A549 (cell line): Measurements from ENCODE around the gene CTU2. TPM values are rescaled to one million over a fixed set of nuclear protein-coding genes. Genes with fewer than 3 reads are reported as not detected.
A peak's percentile ranks its signal among the peaks of the same experiment; 100 is the strongest.

ENCODE experiments used
- ATAC-seq, 2 experiments: fragments of 200-7000 bp in 1 of 2; fragments of >200 bp in 1 of 2; cut with Nextera tagmentation in 1 of 2; cut with Tn5 transposase in 1 of 2; 3 replicates each; pipeline versions ENCODE4 v1.8.0 to v1.9.1; 2018 to 2020; ENCODE audit warnings: mild to moderate bottlenecking in 1 of 2, moderate library complexity in 1 of 2
- CTCF ChIA-PET: fragments of 300-600 bp; sonication (Branson Sonifier 250); formaldehyde crosslinking; extraction: SDS; loops from one replicate; lab custom pipeline; 2021; ENCODE audit warnings: antibody characterized with exemption, inconsistent platforms; lab: Yijun Ruan, JAX
- POLR2A ChIA-PET: fragments of 350-600 bp; formaldehyde crosslinking; extraction: SDS; loops from one replicate; lab custom pipeline; 2021; ENCODE audit warnings: antibody characterized with exemption, inconsistent platforms; lab: Yijun Ruan, JAX
- DNase-seq, 2 experiments: peaks; one replicate each; pipeline versions ENCODE4 v3.0.0 to v3.0.0-alpha.2; 2011 to 2016; ENCODE audit warnings: low read depth in 1 of 2, low spot score in 1 of 2
- FAIRE-seq: peaks from 2 replicates; lab custom pipeline; 2011; peaks lifted over from hg19 to GRCh38; lab: Jason Lieb, UNC
- H3K27ac ChIP-seq, 2 experiments: fragments of >200 bp; sonication (Bioruptor Twin); formaldehyde crosslinking; 3 replicates each; pipeline ENCODE4 v1.5.1; 2016 to 2017
- H3K4me1 ChIP-seq: fragments of >200 bp; sonication (Bioruptor Twin); formaldehyde crosslinking; 3 replicates; pipeline ENCODE4 v1.6.1; 2016
- H3K4me2 ChIP-seq: fragments of >200 bp; sonication (Bioruptor Twin); formaldehyde crosslinking; 3 replicates; pipeline ENCODE4 v1.6.1; 2016
- H3K4me3 ChIP-seq: fragments of >200 bp; sonication (Bioruptor Twin); formaldehyde crosslinking; 3 replicates; pipeline ENCODE4 v1.5.1; 2016
- H3K9me3 ChIP-seq: fragments of >200 bp; sonication (Bioruptor Twin); formaldehyde crosslinking; 3 replicates; pipeline ENCODE4 v1.6.1; 2016
- CTCF ChIP-seq: fragments of >200 bp; sonication (Bioruptor Twin); formaldehyde crosslinking; IDR thresholded peaks from 3 replicates; pipeline ENCODE4 v1.5.1; 2016
- EHMT2 ChIP-seq: fragments of 200-600 bp; sonication (generic); IDR thresholded peaks from 2 replicates; pipeline ENCODE4 v1.6.1; 2016; ENCODE audit warnings: antibody characterized with exemption, low read depth, mild to moderate bottlenecking, moderate library complexity
- EP300 ChIP-seq, 2 experiments: fragments of >200 bp; sonication (Bioruptor Twin); formaldehyde crosslinking; IDR thresholded peaks; 2 replicates in 1 of 2; 3 replicates in 1 of 2; pipeline ENCODE4 v1.6.1; 2016 to 2017
- HOXA7 ChIP-seq: fragments of 250-450 bp; sonication (Bioruptor Pico); IDR thresholded peaks from 2 replicates; pipeline ENCODE4 v1.5.0; 2020; ENCODE audit warnings: mild to moderate bottlenecking, moderate library complexity
- KDM1A ChIP-seq: fragments of 200-600 bp; sonication (generic); IDR thresholded peaks from 2 replicates; pipeline ENCODE4 v1.6.1; 2016; ENCODE audit warnings: low read depth, mild to moderate bottlenecking
- MAZ ChIP-seq: fragments of 150-350 bp; IDR thresholded peaks from 2 replicates; pipeline ENCODE4 v1.6.1; 2014; ENCODE audit warnings: antibody characterized with exemption, low read depth, low read length, borderline replicate concordance
- NPAS2 ChIP-seq: fragments of 250-450 bp; sonication (Bioruptor Pico); IDR thresholded peaks from 2 replicates; pipeline ENCODE4 v1.8.0; 2022; ENCODE audit warnings: mild to moderate bottlenecking, moderate library complexity, borderline replicate concordance
- POLR2A ChIP-seq: IDR thresholded peaks from 2 replicates; pipeline ENCODE4 v1.6.1; 2012; ENCODE audit warnings: mild to moderate bottlenecking, low read length
- RFX5 ChIP-seq: fragments of 450-650 bp; IDR thresholded peaks from 2 replicates; pipeline ENCODE4 v1.7.1; 2014; ENCODE audit warnings: antibody characterized with exemption, mild to moderate bottlenecking, moderate library complexity
- TFCP2L1 ChIP-seq: fragments of 250-450 bp; sonication (Bioruptor Pico); IDR thresholded peaks from 2 replicates; pipeline ENCODE4 v1.5.0; 2021; ENCODE audit warnings: mild to moderate bottlenecking
- TP53 ChIP-seq: fragments of 250-450 bp; sonication (Bioruptor Pico); IDR thresholded peaks from 2 replicates; pipeline ENCODE4 v1.5.0; 2021; ENCODE audit warnings: mild to moderate bottlenecking, moderate library complexity
- ZFP36 ChIP-seq: fragments of 450-650 bp; IDR thresholded peaks from 2 replicates; pipeline ENCODE4 v1.6.1; 2014; ENCODE audit warnings: borderline replicate concordance; ENCODE audit not compliant: partially characterized antibody
- ZNF302 ChIP-seq: fragments of 250-450 bp; sonication (Bioruptor Pico); IDR thresholded peaks from 2 replicates; pipeline ENCODE4 v1.9.0; 2021; ENCODE audit warnings: inconsistent platforms, mild to moderate bottlenecking, moderate library complexity
- ZSCAN20 ChIP-seq: fragments of 250-450 bp; sonication (Bioruptor Pico); IDR thresholded peaks from 2 replicates; pipeline ENCODE4 v1.8.0; 2022; ENCODE audit warnings: mild to moderate bottlenecking, moderate library complexity
- WGBS: methylation state at CpG from one replicate; pipeline ENCODE4 v1.1.6; 2017; ENCODE audit errors: missing lambda C conversion rate; 5-methylcytosine and 5-hydroxymethylcytosine counted together
- polyA plus RNA-seq, 4 experiments: library from polyadenylated mRNA; depleted of rRNA in 3 of 4; stranded (reverse); fragments of >200 nt; fragmentation: RNase III in 1 of 4; extraction: RNeasy Plus Mini Kit Qiagen cat#74134 plus additional on column Dnase treatment in 1 of 4; gene quantifications; 2 replicates in 3 of 4; 3 replicates in 1 of 4; pipeline ENCODE4 v1.2.3, GENCODE V29; 2011 to 2017
- TF ChIP-seq, protein P1 (sequence below): fragments of 250-450 bp; sonication (Bioruptor Pico); IDR thresholded peaks from 2 replicates; pipeline ENCODE4 v1.5.0; 2020; ENCODE audit warnings: low read depth, mild to moderate bottlenecking, moderate library complexity
- TF ChIP-seq, protein P2 (sequence below): fragments of 200-600 bp; sonication (generic); IDR thresholded peaks from 2 replicates; pipeline ENCODE4 v1.6.1; 2016; ENCODE audit warnings: antibody characterized with exemption, mild to moderate bottlenecking, moderate library complexity

CTU2 gene
- polyA plus RNA-seq, 2 of the 4 experiments (the other 2 are of a cell fraction), result 16.4 to 21.8 TPM

DNA sequence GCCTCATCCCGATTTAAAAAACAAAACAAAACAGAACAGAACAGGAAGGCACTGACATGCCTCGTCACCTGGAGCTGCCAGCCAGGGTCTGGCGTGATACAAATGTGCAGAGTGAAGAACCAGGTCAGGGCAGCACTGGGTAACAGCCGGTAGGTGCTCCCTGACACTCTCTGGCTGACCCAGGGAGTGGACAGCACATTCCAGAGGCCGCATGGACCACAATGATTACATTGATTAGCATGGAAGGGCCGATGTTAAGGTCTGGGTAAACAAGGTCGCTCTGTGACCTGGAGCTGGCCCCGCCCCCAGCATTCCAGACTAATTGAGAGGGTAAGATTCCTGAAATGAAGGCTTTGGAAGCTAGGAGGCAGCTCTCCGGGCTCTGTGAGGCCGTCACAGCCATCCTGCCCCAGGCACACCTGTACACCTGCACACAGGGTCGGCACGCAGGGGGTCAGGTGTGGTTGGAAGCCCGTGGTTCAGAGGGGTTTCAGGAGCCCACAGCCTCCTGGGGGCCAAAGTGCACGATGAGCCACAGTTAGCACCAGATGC lies 57.3 kb downstream of the CTU2 start:
- DNase-seq, result no peak
- no peak for FAIRE-seq
- ChIA-PET CTCF (interaction anchor here (1.2 to 31.8 kb wide), 5 partner anchors 9 to 22 kb away, joined by 3 to 596 read pairs (median 4); no protein-coding TSS in a partner anchor), POLR2A (no interaction called here)
- no peak overlapping the region for H3K4me3 ChIP-seq
- H3K9me3 ChIP-seq, result no peaks in the 10 kb centered on the region
- peak in 1 of 2 experiments; percentile 5; a peak in 1 of 6 replicates for ATAC-seq
- H3K4me2 ChIP-seq, result no peak overlapping the region
- H3K27ac ChIP-seq, result no peak overlapping the region
- H3K4me1 ChIP-seq, result peaks cover 40% of the 10 kb centered on the region
- TF ChIP-seq TP53 (CRISPR knock-in tag) (no peak), ZSCAN20 (CRISPR knock-in tag) (no peak), EP300 (IDR thresholded peaks at IDR 0.05) (no peak), RFX5 (no peak), POLR2A (no peak), KDM1A (no peak), EHMT2 (no peak), NPAS2 (no peak), TFCP2L1 (CRISPR knock-in tag) (no peak)
- TF ChIP-seq, protein P1, sequence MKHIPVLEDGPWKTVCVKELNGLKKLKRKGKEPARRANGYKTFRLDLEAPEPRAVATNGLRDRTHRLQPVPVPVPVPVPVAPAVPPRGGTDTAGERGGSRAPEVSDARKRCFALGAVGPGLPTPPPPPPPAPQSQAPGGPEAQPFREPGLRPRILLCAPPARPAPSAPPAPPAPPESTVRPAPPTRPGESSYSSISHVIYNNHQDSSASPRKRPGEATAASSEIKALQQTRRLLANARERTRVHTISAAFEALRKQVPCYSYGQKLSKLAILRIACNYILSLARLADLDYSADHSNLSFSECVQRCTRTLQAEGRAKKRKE (CRISPR knock-in tag), result no peak
- TF ChIP-seq, all 56 proteins: peak for 0
- WGBS, result 82% methylated on average over 14 of the region's 14 CpGs

DNA sequence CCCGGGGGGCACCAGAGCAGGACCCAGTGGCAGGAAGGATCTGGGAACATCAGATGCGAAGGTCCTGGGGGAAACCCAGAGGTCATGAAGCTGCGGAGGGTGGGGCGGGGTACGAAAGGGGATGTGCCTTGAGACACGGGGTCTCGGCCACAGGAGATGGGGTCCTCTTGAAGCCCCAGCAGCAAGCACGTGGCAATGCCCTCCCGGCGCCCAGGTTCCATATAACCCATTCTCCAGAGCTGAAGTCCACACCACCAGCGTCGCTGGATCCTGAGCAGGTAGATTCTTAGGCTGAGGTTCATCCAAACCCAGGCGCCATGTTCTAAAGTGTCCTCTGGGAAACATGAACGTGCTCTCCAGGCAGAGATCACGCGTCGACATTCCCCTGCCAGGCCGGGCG lies 57.8 kb downstream of the CTU2 start:
- CTCF ChIA-PET, result interaction anchor here (1.2 to 31.8 kb wide), 3 partner anchors 10 to 22 kb away, joined by 3 to 596 read pairs (median 4); no protein-coding TSS in a partner anchor
- Histone ChIP-seq H3K27ac (no peak overlapping the region), H3K4me1 (peaks cover 44% of the 10 kb centered on the region)

More for the DNA sequence above, 57.8 kb downstream of the CTU2 start:
- TF ChIP-seq MAZ (no peak), ZNF302 (no peak), HOXA7 (CRISPR knock-in tag) (no peak), CTCF (no peak), ZSCAN20 (CRISPR knock-in tag) (no peak), POLR2A (no peak), EP300 (IDR thresholded peaks at IDR 0.05) (no peak), TP53 (CRISPR knock-in tag) (no peak), ZFP36 (no peak), NPAS2 (no peak)
- TF ChIP-seq, protein P2, sequence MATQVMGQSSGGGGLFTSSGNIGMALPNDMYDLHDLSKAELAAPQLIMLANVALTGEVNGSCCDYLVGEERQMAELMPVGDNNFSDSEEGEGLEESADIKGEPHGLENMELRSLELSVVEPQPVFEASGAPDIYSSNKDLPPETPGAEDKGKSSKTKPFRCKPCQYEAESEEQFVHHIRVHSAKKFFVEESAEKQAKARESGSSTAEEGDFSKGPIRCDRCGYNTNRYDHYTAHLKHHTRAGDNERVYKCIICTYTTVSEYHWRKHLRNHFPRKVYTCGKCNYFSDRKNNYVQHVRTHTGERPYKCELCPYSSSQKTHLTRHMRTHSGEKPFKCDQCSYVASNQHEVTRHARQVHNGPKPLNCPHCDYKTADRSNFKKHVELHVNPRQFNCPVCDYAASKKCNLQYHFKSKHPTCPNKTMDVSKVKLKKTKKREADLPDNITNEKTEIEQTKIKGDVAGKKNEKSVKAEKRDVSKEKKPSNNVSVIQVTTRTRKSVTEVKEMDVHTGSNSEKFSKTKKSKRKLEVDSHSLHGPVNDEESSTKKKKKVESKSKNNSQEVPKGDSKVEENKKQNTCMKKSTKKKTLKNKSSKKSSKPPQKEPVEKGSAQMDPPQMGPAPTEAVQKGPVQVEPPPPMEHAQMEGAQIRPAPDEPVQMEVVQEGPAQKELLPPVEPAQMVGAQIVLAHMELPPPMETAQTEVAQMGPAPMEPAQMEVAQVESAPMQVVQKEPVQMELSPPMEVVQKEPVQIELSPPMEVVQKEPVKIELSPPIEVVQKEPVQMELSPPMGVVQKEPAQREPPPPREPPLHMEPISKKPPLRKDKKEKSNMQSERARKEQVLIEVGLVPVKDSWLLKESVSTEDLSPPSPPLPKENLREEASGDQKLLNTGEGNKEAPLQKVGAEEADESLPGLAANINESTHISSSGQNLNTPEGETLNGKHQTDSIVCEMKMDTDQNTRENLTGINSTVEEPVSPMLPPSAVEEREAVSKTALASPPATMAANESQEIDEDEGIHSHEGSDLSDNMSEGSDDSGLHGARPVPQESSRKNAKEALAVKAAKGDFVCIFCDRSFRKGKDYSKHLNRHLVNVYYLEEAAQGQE, result no peak
- TF ChIP-seq, all 56 proteins: peak for 0
- DNase-seq (no peak), ATAC-seq (no peak), FAIRE-seq (no peak)
- no peaks in the 10 kb centered on the region for H3K9me3 ChIP-seq
- 94% methylated on average over 14 of the region's 19 CpGs for WGBS
- no peak overlapping the region for H3K4me2 ChIP-seq
- no peak overlapping the region for H3K4me3 ChIP-seq
- POLR2A ChIA-PET, result interaction anchor here (0.7 kb wide), 1 partner anchor 313 kb away, joined by 4 read pairs; no protein-coding TSS in a partner anchor
